ENCODE measurements around the gene RNF13.

- TF ChIP-seq CTCF (IDR thresholded peaks at IDR 0.05) (no peak), EZH2 (IDR thresholded peaks at IDR 0.05; ENCODE audit: borderline replicate concordance, insufficient read depth, low read depth, low read length, poor library complexity, severe bottlenecking) (no peak)
Measured at GRCh38 chr3:149800693-149801092, 12.3 kb upstream of the RNF13 start.
